Testis (tissue), 3 donors: Measurements from ENCODE around the gene LRIT3. TPM values are rescaled to one million over a fixed set of nuclear protein-coding genes. Genes with fewer than 3 reads are reported as not detected.

Experiments used
- DNase-seq: peaks from one replicate; pipeline ENCODE4 v3.0.0-alpha.2; 2019
- H3K27ac ChIP-seq, 2 donors: fragments of 200-600 bp; sonication (generic); one replicate each; pipeline ENCODE4 v1.5.1; 2019
- H3K27me3 ChIP-seq: fragments of 200-600 bp; sonication (generic); one replicate; pipeline ENCODE4 v1.5.1; 2019
- H3K36me3 ChIP-seq: fragments of 200-600 bp; sonication (generic); one replicate; pipeline ENCODE4 v1.5.1; 2017; ENCODE audit warnings: low read depth; ENCODE audit errors: missing control alignments
- H3K4me1 ChIP-seq: fragments of 200-600 bp; sonication (generic); one replicate; pipeline ENCODE4 v1.5.1; 2019
- H3K4me3 ChIP-seq, 2 donors: fragments of 200-600 bp; sonication (generic); one replicate each; pipeline ENCODE4 v1.5.1; 2017 to 2019
- H3K9me3 ChIP-seq: fragments of 200-600 bp; sonication (generic); one replicate; pipeline ENCODE4 v1.5.1; 2017
- POLR2A ChIP-seq: fragments of 450-650 bp; IDR thresholded peaks from one replicate; pipeline ENCODE4 v1.6.1; 2017; ENCODE audit warnings: antibody characterized with exemption, mild to moderate bottlenecking, moderate library complexity
- WGBS, 2 donors: methylation state at CpG; one replicate each; pipeline ENCODE4 v1.1.5; 2018; 5-methylcytosine and 5-hydroxymethylcytosine counted together
- intact Hi-C: fragments of 100-400 bp; cut with DNase I; formaldehyde crosslinking; loops from one replicate; pipeline ENCODE4 v1.15.1; 2023; ENCODE audit warnings: low total_unique reads
- polyA plus RNA-seq: library from polyadenylated mRNA; stranded (reverse); fragments of 350-450 nt; fragmentation: Illumina TruSeq; extraction: RNeasy Lipid Tissue Mini Kit (QIAGEN cat#74804); gene quantifications from one replicate; pipeline ENCODE4 v1.2.3, GENCODE V29; 2014; ENCODE audit warnings: low read depth, low replicate concordance; ENCODE audit not compliant: insufficient read depth
- total RNA-seq, 2 donors: library from RNA; depleted of rRNA; stranded (reverse); fragments of >200 nt; gene quantifications; one replicate each; pipeline ENCODE4 v1.2.3, GENCODE V29; 2016
- TF ChIP-seq, protein P1 (sequence below), 3 experiments: fragments of 450-650 bp in 2 of 3; fragments of 200-600 bp in 1 of 3; sonication (generic) in 1 of 3; IDR thresholded peaks; one replicate each; pipeline ENCODE4 v1.5.1; 2016 to 2019; ENCODE audit warnings: antibody characterized with exemption in 3 of 3, mild to moderate bottlenecking in 2 of 3, moderate library complexity in 1 of 3

Gene LRIT3
- total and polyA plus RNA-seq, 3 donors from 2014 or later = 0.37 to 1.2 (median 0.73) TPM

DNA sequence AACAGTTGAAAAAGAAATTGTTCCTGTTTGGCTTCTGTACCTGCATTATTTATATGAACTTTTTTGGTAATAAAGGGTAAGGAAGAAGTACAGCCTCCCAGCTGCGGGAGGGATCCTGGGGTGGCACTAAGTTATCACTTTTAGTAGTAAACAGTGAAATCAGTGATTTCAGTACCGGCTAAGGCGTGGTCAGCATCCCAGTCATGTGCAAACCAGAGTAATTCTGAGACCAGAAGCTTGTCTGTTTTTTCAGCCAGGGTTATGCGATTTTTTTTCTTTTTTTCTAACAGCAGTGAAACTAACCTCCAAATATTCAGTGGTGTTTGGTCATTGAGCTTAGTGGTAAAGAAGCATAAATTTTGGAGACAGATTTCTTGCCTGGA, 68.1 kb downstream of the LRIT3 start:
- intact Hi-C loops = no loop called here
- Histone ChIP-seq H3K27me3 (no peaks in the 10 kb centered on the region), H3K4me1 (no peaks in the 10 kb centered on the region), H3K4me3 (no peak overlapping the region), H3K27ac (no peak overlapping the region), H3K9me3 (no peaks in the 10 kb centered on the region), H3K36me3 (no peaks in the 10 kb centered on the region)
- WGBS, 2 donors = 55 to 65% methylated on average over 4 of the region's 4 CpGs
- DNase-seq = no peak
- TF ChIP-seq POLR2A = no peak
- TF ChIP-seq, protein P1, sequence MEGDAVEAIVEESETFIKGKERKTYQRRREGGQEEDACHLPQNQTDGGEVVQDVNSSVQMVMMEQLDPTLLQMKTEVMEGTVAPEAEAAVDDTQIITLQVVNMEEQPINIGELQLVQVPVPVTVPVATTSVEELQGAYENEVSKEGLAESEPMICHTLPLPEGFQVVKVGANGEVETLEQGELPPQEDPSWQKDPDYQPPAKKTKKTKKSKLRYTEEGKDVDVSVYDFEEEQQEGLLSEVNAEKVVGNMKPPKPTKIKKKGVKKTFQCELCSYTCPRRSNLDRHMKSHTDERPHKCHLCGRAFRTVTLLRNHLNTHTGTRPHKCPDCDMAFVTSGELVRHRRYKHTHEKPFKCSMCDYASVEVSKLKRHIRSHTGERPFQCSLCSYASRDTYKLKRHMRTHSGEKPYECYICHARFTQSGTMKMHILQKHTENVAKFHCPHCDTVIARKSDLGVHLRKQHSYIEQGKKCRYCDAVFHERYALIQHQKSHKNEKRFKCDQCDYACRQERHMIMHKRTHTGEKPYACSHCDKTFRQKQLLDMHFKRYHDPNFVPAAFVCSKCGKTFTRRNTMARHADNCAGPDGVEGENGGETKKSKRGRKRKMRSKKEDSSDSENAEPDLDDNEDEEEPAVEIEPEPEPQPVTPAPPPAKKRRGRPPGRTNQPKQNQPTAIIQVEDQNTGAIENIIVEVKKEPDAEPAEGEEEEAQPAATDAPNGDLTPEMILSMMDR (IDR thresholded peaks at IDR 0.05) = no peak

GRCh38 chr4:109921384-109921808, 73.5 kb downstream of the LRIT3 start:
- no peaks in the 10 kb centered on the region for H3K9me3 ChIP-seq
- DNase-seq = no peak
- H3K4me1 ChIP-seq = no peaks in the 10 kb centered on the region
- H3K4me3 ChIP-seq = no peak overlapping the region
- H3K27ac ChIP-seq = no peak overlapping the region
- H3K36me3 ChIP-seq = no peaks in the 10 kb centered on the region
- WGBS, 2 donors = 56 to 60% methylated on average over 1 of the region's 1 CpG
- intact Hi-C loops = no loop called here
- no peaks in the 10 kb centered on the region for H3K27me3 ChIP-seq
- TF ChIP-seq POLR2A = no peak

Other genes with a start within 250 kb of the LRIT3 start
- 1 to 10 TPM; 7.1 to 7.3 TPM for gene CASP6, start 144.7 kb upstream of the LRIT3 start, total RNA-seq
- gene CASP6, start 144.7 kb upstream of the LRIT3 start, polyA plus RNA-seq = 3.6 TPM
- gene PLA2G12A, start 118.0 kb upstream of the LRIT3 start, total RNA-seq = 10 to 100 TPM; 12.2 to 14.1 TPM
- 20.7 TPM for gene PLA2G12A, start 118.0 kb upstream of the LRIT3 start, polyA plus RNA-seq
- 10 to 100 TPM in 1 of 2 donors, 1 to 10 TPM in 1; 4.3 to 24.5 TPM for gene CFI, start 46.1 kb upstream of the LRIT3 start, total RNA-seq
- gene CFI, start 46.1 kb upstream of the LRIT3 start, polyA plus RNA-seq = 26.0 TPM
- 10 to 100 TPM; 14.5 to 17.8 TPM for gene GAR1, start 32.3 kb upstream of the LRIT3 start, total RNA-seq
- 28.5 TPM for gene GAR1, start 32.3 kb upstream of the LRIT3 start, polyA plus RNA-seq
- 1 to 10 TPM in 1 of 2 donors, under 1 TPM in 1; 0.43 to 1.0 TPM for gene RRH, start 20.1 kb upstream of the LRIT3 start, total RNA-seq
- gene RRH, start 20.1 kb upstream of the LRIT3 start, polyA plus RNA-seq = 0.51 TPM
- gene EGF, start 64.8 kb downstream of the LRIT3 start, total RNA-seq = under 1 TPM; 0.79 to 0.87 TPM
- 1.3 TPM for gene EGF, start 64.8 kb downstream of the LRIT3 start, polyA plus RNA-seq